CD4-positive, alpha-beta T cell treated with Interleukin-6 at 100 ng/mL for 8 hours (primary cell): Measurements from ENCODE around the gene LRP1-AS.

Experiments
- DNase-seq: peaks from one replicate; pipeline ENCODE4 v3.0.0-alpha.2; 2020; ENCODE audit warnings: mixed read lengths, low spot score

The LRP1-AS gene

DNA sequence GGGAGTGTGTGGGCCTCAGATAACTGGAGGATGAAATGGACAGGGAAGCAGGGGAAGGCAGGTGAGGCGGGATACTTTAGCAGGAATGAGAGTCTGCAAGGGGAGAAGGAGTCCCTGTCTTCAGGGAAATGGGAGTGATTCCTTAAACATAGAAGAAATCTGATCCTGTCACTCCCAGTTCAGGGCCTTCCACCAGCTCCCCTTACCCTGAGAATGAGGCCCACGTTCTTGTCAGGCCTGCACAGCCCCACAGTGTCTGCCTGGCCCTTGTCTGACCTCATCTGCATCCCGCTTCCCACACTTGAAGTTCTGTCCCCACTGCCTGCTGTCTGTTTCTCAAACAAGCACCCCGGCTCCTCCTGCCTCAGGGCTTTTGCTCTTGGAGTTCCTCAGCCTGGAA is 12.6 kb upstream of the LRP1-AS start:
- DNase-seq, result no peak

DNA sequence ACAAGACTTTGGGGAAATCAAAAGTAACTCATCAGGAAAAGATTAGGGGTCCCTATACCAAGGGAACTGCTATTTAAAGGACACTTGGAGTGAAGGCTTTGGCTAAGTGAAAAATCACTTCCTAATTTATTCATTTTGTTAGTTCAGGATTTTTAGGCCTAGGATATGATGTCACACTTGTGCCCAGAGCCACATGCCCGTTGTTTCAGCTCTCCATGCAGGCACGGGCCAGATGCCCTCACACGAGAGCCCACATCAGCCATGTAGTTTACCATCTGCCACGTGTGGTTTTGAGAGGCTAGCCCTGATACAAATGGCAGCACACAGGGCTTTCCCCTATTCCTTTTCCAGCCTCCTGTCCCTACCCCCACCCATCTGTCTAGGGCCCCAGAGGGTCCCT is 11.9 kb upstream of the LRP1-AS start:
- no peak for DNase-seq

DNA sequence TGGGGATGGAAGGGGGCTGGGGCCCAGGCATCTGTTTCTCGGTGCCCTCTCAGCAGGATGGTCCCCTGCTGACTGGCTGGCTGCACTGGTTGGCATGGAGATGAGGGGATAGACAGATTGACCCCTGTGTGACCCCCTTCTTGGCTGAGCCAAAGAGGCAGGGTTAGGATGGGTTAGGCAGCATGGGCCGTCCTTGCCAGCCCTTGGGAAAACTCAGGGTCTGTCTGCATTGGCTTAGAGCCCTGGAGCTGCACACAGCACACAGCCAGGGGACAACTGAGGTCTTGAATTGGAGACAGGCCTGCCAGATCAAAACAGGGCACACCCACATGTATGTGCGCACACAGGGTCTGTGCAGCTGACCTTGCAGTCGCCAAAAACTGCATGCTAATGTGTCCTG is 11.2 kb upstream of the LRP1-AS start:
- no peak for DNase-seq

DNA sequence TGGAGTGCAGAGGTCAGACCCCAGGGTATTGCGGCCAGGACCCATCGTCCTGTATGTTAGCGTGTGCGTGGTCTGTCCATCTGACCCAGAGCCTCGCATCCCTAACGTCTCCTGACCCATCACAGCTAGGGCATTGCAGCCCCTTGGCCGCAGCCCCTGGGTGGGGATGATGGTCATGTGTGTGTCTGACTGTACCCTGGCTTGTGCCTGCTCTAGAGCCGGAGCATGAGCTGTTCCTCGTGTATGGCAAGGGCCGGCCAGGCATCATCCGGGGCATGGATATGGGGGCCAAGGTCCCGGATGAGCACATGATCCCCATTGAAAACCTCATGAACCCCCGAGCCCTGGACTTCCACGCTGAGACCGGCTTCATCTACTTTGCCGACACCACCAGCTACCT is 10.8 kb upstream of the LRP1-AS start:
- DNase-seq, result no peak

DNA sequence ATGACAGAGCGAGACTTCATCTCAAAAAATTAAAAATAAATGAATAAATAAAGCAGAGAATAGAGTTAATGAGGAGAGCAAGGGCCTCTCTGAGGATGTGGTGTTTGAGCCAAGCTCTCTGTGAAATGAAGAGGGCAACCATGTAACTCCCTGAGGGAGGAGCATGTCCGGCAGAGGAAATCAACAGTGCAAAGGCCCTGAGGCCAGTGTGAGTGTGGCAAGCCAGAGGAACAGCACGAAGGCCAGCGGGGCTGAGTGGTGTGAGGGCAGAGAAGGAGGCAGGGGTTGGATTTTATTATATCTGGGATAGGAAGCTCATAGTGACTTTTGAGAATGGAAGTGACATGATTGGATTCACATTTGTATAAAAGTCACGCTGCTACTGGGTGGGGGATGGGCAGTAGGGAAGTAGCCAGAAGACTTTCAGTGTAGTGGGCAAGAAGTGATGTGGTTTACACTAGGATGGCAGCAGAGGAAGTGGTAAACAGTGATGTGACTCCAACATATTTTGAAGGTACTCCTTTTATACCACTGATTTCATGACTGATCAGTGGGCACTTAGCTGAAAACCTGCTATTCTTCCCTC is 10.3 kb upstream of the LRP1-AS start:
- no peak for DNase-seq

DNA sequence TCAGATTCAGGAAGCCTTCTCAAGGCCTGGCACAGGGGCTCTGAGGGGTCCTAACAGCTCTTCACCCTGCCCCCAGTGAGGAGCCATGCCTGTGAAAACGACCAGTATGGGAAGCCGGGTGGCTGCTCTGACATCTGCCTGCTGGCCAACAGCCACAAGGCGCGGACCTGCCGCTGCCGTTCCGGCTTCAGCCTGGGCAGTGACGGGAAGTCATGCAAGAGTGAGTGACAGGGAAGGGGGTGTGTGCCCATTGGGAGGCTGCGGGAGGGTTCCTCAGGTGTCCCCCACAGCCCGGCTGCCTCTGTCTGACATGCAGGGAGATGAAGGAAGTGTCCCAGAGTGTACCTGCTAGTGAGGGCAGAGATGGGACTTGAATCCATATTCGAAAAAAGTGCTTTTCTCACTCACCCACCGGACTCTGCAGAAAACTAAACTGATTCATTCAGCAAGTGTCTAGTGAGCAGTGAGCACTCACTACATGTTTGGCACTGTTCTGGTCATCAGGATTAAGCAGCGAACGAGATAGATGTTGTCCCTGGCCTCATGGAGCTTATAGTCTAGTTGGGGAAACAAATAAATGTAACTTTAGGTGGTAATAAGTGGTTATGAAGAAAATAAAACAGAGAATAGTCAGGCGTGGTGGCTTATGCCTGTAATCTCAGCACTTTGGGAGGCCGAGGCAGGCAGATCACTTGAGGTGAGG is 9.4 kb upstream of the LRP1-AS start:
- no peak for DNase-seq

DNA sequence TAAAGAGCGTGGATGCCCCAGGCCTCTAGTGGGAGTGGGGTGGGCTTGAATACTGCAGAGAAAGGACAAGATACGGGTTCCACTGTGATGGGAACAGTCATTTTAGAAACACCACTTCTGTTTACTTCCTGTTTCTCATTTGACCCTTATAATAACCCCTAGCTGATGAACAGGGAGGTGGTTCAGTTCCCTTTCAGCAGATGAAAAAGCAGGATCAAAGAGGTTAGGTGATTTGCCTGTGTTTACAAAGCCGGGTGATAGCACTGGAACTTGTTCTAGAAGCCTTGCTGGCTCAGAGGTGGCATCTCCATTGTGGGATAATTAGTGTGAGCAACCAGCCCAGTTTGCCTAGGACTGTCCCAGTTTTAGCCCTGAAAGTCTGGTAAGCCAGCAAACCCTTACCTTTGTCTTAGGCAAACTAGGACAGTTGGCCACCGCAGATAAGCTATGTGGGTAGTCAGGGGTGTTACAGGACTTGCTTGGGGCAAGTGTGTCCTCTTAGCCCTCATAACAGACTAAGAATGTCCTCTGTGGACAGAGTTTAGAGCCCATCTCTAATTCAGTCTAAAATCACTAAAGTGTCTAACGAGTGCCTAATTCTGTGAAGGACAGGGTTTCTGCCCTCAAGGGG is 7.5 kb upstream of the LRP1-AS start:
- DNase-seq, result no peak

DNA sequence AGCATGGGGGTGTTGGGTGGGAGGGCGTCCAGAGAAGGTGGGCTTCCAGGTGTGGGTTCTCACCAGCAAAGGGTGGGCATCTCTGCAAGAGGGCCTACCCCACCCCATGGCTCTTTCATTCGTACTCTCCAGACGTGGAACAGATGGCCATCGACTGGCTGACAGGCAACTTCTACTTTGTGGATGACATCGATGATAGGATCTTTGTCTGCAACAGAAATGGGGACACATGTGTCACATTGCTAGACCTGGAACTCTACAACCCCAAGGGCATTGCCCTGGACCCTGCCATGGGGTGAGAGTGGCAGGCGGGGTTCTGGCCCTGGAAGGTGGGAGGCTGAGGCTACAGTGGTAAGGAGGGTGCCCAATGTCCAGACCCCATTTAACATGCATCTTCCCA is 6.7 kb upstream of the LRP1-AS start:
- no peak for DNase-seq

DNA sequence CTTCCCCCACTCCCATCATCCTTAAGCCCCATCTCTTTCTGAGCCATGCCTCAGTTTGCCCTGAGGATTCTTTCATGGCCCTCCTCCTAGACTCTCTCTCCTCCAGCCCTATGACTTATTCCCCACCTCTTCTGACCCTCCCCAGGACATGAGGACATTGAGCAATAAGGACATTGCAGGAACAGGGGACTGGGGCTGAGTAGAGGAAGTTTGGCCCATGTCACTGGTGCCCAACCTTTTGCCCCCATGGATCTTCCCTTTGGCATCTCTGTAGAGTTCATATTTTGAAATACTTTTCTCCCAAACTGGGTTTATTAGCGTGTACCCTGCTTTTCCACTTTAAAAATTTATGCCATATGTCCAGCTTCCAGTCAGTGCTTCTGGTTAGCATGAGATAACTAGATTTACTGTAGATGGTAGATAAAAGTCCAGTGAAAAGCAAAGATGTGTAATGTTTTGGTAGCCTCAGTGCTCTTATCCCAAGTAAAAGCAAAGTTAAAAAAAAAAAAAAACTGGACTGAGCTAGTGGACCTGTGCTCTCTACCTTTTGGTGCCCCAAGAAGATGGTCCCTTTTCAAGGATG is 6.1 kb upstream of the LRP1-AS start:
- no peak for DNase-seq

DNA sequence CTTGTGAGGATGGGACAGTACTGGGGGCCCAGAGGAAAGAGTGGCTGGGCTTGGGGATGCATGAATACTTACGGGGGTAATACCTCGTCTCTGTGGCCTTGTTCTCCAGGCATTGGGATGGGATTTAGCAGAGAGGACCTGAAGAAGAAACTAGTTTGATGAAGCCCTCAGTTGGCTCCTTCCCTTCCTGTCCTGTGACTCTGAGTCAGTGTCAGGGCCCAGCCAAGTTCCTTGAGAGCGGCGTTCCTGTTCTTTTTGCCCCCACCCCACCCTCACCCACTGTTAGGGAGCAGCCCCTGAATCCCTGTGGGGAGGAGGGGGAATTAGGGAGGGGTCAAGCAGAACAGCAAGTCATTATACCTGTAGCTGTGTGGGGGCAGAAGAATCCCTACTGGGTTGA is 5.2 kb upstream of the LRP1-AS start:
- DNase-seq, result no peak

DNA sequence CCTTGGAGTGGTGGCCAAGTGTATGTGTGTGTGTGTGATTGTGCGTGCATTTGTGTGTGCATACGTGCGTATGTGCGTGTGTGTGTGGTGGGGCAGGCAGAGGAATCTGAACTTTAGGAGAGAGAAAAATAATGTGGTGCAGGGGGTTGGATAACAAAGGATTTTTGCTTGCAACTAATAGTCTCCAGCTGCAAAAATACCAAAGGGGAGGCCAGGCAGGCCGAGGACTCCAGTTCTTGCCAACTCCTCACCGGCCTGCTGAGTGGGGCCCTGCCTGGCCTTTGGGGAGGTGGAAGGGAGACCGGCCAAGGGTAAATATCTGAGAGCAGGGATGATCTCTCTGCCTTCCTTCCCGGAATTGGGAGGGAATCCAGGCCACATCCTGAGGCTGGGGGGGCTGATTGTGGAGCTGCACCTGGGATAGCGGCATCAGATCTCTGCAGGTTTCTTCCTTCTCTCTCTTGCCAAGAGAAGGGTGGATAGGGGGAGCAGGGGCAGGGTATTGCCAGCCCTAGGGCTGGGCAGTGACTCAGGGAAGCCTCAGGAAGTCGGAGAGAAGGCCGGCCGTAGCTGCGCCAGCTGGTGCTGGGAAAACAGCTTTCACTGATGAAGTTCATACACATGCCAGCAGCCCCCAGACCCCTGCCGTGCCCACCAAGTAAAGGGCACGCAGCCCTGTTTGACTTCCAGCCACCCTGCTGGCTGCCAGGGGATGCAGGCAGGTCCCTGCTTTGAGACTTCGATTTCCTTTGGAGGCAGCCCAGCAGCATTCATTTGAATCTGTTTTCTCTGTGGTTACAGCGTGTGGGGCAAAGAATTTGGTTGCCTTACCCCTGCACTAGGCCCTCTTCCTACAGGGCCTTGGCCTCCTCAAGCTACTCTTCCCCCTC is 4.6 kb upstream of the LRP1-AS start:
- no peak for DNase-seq

DNA sequence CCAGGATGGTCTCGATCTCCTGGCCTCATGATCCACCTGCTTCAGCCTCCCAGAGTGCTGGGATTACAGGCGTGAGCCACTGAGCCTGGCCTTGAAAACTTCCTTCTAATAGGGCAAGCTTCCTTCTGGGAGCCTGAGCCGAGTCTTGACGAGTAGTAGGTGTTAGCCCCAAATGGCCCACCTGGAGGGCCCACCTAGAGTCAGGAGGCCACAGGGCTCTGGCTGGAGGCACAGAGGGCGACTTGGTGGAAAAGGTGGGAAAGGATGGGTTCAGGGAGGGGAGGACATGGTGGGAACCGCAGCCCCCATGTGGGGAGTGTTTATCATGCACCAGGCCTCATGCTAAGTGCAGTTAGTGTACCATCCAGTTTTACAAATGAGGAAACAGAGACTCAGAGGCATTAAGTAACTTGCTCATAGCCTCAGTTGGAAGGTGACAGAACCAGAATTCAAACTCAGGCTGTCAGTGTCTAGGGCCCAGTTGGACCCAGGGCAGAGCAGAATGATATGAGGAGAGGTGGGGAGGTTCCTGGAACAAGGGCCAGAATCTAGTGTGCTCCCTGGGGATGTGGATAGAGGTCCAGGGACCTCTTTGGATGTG is 3.1 kb upstream of the LRP1-AS start:
- no peak for DNase-seq

DNA sequence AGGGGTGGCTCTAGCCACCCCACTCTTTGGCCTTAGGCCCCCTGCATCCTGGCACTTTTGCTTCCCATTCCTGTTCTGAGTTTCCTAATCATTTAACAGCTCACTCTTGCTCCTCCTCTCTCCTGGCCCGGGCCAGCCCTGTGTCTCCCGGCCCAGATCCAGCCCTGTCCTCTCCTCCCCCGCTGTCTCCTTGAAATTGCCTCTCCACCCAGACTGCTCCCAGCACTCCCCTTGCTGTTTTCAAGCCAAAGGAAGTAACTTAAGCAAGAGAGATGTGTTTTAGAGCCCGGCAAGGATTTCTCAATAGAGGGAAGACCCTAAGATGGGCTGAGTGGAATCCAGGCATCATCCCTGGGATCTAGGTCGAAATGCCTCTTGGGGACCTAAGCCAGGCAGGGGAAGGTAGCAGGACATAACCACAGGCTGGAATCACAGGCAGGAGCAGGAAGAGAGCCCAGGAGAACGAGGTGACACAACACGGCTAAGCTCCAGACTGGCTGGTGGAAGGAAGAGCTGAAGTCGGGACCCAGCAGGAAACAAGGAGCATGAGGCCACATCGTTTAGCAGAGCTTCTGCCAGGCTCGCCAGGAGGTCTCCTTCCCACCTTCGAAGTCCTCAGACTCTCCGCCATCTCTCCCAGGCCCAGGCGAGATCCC is 2.0 kb upstream of the LRP1-AS start:
- DNase-seq, result no peak

DNA sequence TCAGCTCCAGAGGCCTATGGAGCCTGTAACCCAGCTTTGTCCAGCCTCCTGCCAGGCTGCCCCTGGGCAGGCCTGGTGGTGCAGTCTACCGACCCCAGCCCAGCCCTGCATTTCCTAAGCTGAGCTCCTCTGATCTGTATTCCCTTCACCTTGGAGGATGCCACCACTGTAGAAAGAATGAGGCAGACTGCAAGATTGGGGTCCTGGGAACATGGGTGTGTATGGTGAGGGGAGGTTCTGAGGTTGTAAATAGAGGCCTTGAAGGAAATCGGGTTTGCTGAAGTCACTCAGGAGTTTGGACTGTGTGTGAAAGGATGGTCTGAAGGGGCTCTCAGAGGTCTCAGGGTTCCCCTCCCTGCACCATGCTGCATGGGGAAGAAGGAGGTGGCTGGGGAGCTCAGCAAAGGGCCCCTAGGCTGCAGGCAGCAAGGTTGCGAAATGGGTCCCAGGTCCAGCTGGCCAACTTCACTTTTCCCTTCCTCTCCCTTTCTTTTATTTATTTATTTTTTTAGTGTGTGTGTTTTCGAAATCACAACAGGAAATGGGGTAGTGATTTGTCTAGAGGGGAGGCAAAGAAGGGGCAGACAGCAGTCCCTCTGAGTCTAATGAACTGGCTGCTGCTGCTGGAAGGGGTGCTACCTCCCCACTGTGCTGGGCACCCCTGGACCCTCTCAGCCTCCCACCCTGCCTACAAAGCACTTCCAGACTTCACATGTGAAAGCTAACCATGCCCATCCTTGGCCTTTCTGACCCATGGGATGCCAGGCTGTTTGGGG is 1.2 kb upstream of the LRP1-AS start:
- DNase-seq, result no peak

DNA sequence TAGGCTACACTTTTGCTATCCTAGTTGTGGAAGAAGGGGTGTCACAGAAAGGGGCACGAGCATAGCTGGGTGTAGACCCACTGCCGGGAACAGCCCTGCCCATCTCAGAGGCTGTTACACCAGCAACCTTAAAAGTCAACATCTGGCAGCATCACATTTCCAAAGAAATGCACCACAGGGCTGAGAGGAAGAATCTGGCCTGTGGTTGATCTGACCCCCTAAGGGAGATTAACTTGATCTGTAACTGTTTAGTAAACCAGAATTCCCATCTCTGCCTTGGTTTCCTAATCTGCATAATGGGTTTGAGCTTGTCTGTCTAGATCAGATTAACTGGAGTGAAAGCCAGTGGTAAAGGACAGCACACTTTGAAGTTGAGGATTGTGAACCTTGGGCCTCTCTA is 1.3 kb downstream of the LRP1-AS start:
- no peak for DNase-seq

DNA sequence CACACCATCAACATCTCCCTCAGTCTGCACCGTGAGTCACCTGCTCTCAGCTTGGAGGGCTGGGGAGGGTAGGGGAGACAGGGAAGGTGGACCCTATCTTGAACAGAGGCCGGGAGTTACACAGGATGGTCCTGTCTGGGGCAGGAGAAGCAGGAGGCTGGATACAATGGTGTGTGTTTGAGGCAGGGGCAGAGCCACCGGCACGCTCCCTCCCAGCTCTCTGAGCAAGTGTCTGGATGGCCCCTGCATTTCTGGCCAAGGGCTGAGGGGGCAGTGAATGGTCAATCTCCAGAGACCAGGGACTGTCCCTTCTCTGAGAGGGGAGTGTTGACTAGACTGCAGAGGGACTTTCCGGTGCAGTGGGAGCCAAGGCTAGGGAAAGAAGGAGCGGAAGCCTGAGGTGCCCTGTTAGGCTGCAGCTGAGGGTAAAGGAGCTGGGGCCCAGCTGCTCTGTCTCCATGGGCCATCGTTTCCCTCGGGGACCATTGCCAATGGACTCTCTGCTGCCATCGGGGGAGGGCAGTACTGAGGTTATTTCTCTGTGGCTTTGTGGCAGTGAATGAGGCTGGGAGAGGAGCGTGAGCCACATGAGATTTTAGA is 1.9 kb downstream of the LRP1-AS start:
- no peak for DNase-seq

DNA sequence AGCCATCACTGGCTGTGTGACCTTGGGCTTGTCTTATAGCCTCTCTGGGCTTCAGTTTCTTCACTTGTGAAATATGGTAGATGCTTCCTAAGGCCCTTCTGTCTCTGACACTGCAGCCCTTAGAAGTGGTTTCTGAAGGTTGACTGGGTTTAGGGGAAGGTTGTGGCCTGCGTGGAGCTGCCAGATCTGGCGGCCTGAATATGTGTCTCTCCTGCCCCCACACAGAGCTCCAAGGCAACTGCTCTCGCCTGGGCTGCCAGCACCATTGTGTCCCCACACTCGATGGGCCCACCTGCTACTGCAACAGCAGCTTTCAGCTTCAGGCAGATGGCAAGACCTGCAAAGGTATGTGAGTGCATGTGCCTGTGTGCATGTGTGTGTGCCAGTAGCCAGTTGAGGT is 4.0 kb downstream of the LRP1-AS start:
- DNase-seq, result no peak

DNA sequence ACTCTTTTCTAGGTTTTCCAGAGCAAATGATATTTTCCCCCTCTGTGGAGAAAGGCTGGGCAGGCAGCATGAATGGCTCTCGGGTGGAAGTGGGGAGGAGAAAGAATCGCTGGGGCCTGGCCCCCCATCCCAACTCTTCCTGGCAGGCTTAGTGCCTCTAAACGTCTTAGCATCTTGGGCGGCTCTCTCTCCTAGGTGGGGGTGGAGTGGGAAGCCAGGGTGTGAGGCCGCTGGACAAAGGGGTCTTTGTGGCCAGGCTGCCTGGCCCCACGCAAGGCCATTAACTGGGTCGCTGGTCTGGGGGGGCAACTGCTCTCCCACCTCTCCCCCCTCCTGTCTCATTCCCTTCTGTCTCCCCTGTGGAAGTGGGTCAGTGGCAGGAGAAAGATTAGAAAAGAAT is 4.7 kb downstream of the LRP1-AS start:
- DNase-seq, result no peak

DNA sequence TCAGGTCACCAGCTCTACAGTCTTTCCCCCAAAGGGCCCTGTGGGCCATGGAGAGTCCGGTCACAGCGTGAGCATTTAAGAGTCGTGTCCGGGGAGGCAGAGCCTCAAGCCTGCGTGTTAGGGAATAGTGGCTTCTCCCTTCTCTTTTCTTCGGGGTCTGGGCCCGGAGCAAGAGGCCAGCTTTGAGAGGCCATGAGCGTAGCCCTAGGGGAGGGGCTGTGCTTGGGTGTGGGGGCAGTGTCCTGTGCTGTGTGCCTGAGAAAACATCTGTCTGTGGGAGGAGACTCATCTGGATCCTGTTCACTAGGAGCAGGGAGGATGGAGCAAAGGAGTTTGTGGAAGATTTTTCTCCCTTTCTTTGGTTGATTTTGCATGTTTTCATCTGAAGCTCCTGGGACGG is 5.3 kb downstream of the LRP1-AS start:
- DNase-seq, result no peak

DNA sequence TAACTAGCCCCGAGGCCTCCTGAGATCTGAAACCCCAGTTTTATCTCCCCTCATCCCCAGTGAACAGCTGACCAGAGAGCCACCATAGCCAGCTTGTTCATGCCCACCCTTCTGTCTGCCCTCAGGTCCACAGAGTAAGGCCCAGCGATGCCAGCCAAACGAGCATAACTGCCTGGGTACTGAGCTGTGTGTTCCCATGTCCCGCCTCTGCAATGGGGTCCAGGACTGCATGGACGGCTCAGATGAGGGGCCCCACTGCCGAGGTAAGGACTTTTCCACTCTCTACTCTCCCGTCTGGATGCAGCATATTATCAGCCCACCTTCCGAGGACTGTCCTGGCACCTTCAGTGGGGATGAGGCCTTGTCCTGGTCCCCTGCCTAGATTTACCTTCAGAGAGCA is 6.2 kb downstream of the LRP1-AS start:
- no peak for DNase-seq
